Cardiac muscle cell (in vitro differentiated cells and primary cell): ENCODE results near the gene CPLANE2. TPM values are rescaled to one million over a fixed set of nuclear protein-coding genes. Genes with fewer than 3 reads are reported as not detected.

Experiments
- DNase-seq, 2 donors: peaks; one replicate each; pipeline versions ENCODE4 v3.0.0 to v3.0.0-alpha.2; 2010 to 2017; ENCODE audit warnings: low read depth in 1 of 2, low spot score in 1 of 2
- H3K27ac ChIP-seq: fragments of 200-600 bp; sonication (generic); 2 replicates; pipeline ENCODE4 v1.5.1; 2016
- H3K27me3 ChIP-seq: fragments of 200-600 bp; sonication (generic); 2 replicates; pipeline ENCODE4 v1.6.0; 2016; ENCODE audit warnings: control low read depth
- H3K36me3 ChIP-seq: fragments of 200-600 bp; sonication (generic); 2 replicates; pipeline ENCODE4 v1.5.1; 2016; ENCODE audit warnings: control low read depth
- H3K4me1 ChIP-seq: fragments of 200-600 bp; sonication (generic); 2 replicates; pipeline ENCODE4 v1.8.1; 2017; ENCODE audit warnings: low read depth, mild to moderate bottlenecking, mixed run types
- H3K4me3 ChIP-seq: fragments of 200-600 bp; sonication (generic); 2 replicates; pipeline ENCODE4 v1.5.1; 2016; ENCODE audit warnings: mild to moderate bottlenecking
- H3K9me3 ChIP-seq: fragments of 200-600 bp; sonication (generic); 2 replicates; pipeline ENCODE4 v1.5.1; 2017; ENCODE audit warnings: low read depth, mild to moderate bottlenecking, control low read depth
- CTCF ChIP-seq: IDR thresholded peaks from 2 replicates; pipeline ENCODE4 v1.5.1; 2012; ENCODE audit warnings: low read depth, mild to moderate bottlenecking, low read length
- polyA plus RNA-seq: library from polyadenylated mRNA; unstranded; fragments of >200 nt; fragmentation: Nextera tagmentation; extraction: Ambion mirVana; gene quantifications from 2 replicates; pipeline ENCODE4 v1.2.1, GENCODE V29; 2016
- total RNA-seq: library from RNA; depleted of rRNA; stranded (reverse); fragments of >200 nt; gene quantifications from 2 replicates; pipeline ENCODE4 v1.2.3, GENCODE V29; 2016

CPLANE2 gene
- total and polyA plus RNA-seq, 2 experiments from 2014 or later, result 9.1 to 26.5 TPM

DNA sequence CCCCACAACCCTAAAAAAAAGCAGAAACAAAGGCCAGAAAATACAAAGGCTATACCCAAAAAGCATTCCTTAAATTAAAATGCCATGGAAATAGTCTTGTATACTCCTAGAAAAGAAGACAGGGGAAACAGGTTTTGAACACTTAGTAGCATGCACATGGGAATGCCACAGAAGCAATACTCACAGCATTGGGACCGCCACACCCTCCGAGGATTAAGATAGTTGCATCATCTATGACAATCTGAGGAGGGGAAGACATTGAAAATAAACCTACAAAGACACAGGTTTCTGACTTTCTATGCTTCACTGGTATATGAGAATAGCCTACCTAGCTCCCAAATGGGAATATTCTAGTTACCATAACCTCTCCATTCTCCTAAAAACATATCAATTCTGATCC lies 15.9 kb upstream of the CPLANE2 start:
- Histone ChIP-seq H3K4me1 (peaks cover 28% of the 10 kb centered on the region), H3K27ac (no peak overlapping the region), H3K9me3 (no peaks in the 10 kb centered on the region), H3K36me3 (peaks cover 48% of the 10 kb centered on the region), H3K27me3 (no peaks in the 10 kb centered on the region), H3K4me3 (no peak overlapping the region)
- no peak for TF ChIP-seq CTCF
- DNase-seq, result no peak

GRCh38 chr1:16251381-16251780 lies 14.4 kb upstream of the CPLANE2 start:
- TF ChIP-seq CTCF, result no peak
- Histone ChIP-seq H3K4me3 (no peak overlapping the region), H3K27me3 (no peaks in the 10 kb centered on the region), H3K36me3 (peaks cover 52% of the 10 kb centered on the region), H3K27ac (no peak overlapping the region), H3K9me3 (no peaks in the 10 kb centered on the region), H3K4me1 (peaks cover 28% of the 10 kb centered on the region)
- no peak for DNase-seq

- peak in 1 of 2 donors; percentile 78 for DNase-seq
- no peak overlapping the region for H3K27ac ChIP-seq
- no peaks in the 10 kb centered on the region for H3K9me3 ChIP-seq
- no peak for TF ChIP-seq CTCF
- peaks cover 28% of the 10 kb centered on the region for H3K4me1 ChIP-seq
- peaks cover 47% of the 10 kb centered on the region for H3K36me3 ChIP-seq
- H3K4me3 ChIP-seq, result no peak overlapping the region
- H3K27me3 ChIP-seq, result no peaks in the 10 kb centered on the region
These were observed 13.7 kb upstream of the CPLANE2 start for GRCh38 chr1:16250524-16251251.

- no peaks in the 10 kb centered on the region for H3K27me3 ChIP-seq
- H3K27ac ChIP-seq, result peak overlapping the region; percentile 36
- H3K36me3 ChIP-seq, result peaks cover 40% of the 10 kb centered on the region
- no peaks in the 10 kb centered on the region for H3K9me3 ChIP-seq
- H3K4me1 ChIP-seq, result peaks cover 24% of the 10 kb centered on the region
- peak in 1 of 2 donors; percentile 93 for DNase-seq
- no peak overlapping the region for H3K4me3 ChIP-seq
- peak; percentile 5 for TF ChIP-seq CTCF
These were observed 12.7 kb upstream of the CPLANE2 start for GRCh38 chr1:16249596-16250241.

DNA sequence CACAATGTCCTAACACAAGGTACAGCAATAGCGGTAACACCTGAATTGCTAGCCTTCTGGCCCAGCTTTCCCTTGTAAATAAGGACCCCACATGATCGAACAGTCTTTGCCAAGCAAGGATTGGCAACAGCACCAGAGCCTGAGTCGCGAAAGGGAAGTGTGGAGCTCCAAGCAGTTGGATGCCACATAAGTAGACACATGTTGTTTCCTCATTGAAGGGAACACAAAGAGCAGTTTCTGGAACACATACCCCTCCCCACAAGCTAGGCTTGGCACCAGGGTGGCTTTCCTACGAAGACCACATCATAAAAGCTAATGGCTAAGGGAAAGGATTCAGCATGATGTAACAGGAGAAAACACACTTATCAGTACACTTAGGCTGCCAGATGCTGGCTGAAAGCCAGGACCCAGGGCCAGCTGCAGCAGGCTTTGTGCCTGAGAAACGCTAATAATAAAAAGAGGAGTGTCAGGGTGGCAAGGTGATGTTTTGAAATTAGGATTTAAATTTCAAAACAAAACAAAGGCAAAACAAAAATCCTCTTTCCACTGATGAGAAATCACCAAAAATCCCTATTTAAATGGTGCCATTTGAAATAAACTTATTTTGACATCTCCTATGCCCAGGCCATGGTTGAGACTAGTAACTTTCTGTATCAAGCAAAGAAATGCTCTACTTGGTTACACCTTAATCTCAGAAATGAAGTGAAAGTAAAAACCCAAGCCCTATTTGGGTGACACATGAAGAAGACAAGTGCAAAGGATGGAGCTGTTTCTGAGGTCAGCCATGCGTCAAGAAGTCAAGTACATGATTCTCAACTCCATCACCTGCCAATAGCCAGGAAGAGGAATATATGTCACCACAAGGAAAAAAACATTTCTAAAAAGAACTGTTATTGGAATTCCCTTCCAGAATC lies 11.9 kb upstream of the CPLANE2 start:
- Histone ChIP-seq H3K27me3 (no peaks in the 10 kb centered on the region), H3K9me3 (no peaks in the 10 kb centered on the region), H3K4me3 (no peak overlapping the region), H3K36me3 (peaks cover 36% of the 10 kb centered on the region), H3K4me1 (peaks cover 22% of the 10 kb centered on the region), H3K27ac (peak overlapping the region; percentile 42)
- DNase-seq, result peak; percentile 86 to 91
- no peak for TF ChIP-seq CTCF
